H9 (cell line): ENCODE data around the gene WBP2. TPM values are rescaled to one million over a fixed set of nuclear protein-coding genes. Genes with fewer than 3 reads are reported as not detected.

ENCODE experiments used
- DNase-seq: peaks from one replicate; pipeline ENCODE4 v3.0.0-alpha.2; 2017
- H2AFZ ChIP-seq: one replicate; pipeline ENCODE4 v1.6.1; 2013; ENCODE audit warnings: mild to moderate bottlenecking, low read length, control low read depth, moderate library complexity
- H2AK5ac ChIP-seq: 2 replicates; pipeline ENCODE4 v1.6.1; 2013; ENCODE audit warnings: low read length, control low read depth, mixed read lengths; ENCODE audit not compliant: insufficient read length
- H2BK120ac ChIP-seq: one replicate; pipeline ENCODE4 v1.6.1; 2013; ENCODE audit warnings: low read depth, mild to moderate bottlenecking, low read length, control low read depth, inconsistent platforms; ENCODE audit not compliant: poor library complexity, severe bottlenecking
- H2BK12ac ChIP-seq: 2 replicates; pipeline ENCODE4 v1.6.1; 2013; ENCODE audit warnings: low read length, control low read depth, mixed read lengths, low read depth; ENCODE audit not compliant: insufficient read length
- H2BK15ac ChIP-seq: 2 replicates; pipeline ENCODE4 v1.6.1; 2013; ENCODE audit warnings: low read depth, low read length, control low read depth
- H2BK20ac ChIP-seq: one replicate; pipeline ENCODE4 v1.6.1; 2013; ENCODE audit warnings: low read depth, mild to moderate bottlenecking, low read length, control low read depth, inconsistent platforms; ENCODE audit not compliant: poor library complexity, severe bottlenecking
- H2BK5ac ChIP-seq: 2 replicates; pipeline ENCODE4 v1.6.1; 2013; ENCODE audit warnings: low read length, control low read depth, mixed read lengths; ENCODE audit not compliant: insufficient read length
- H3K14ac ChIP-seq: 2 replicates; pipeline ENCODE4 v1.6.1; 2013; ENCODE audit warnings: low read length, control low read depth; ENCODE audit not compliant: insufficient read depth
- H3K18ac ChIP-seq: 2 replicates; pipeline ENCODE4 v1.6.1; 2013; ENCODE audit warnings: low read depth, mild to moderate bottlenecking, mixed read lengths, low read length, control low read depth; ENCODE audit not compliant: insufficient read length
- H3K23ac ChIP-seq: 2 replicates; pipeline ENCODE4 v1.6.1; 2013; ENCODE audit warnings: low read length, control low read depth, mixed read lengths, low read depth; ENCODE audit not compliant: insufficient read length
- H3K23me2 ChIP-seq: 2 replicates; pipeline ENCODE4 v1.6.1; 2013; ENCODE audit warnings: low read depth, mild to moderate bottlenecking, mixed read lengths, low read length, control low read depth; ENCODE audit not compliant: insufficient read length, poor library complexity, severe bottlenecking
- H3K27ac ChIP-seq: 2 replicates; pipeline ENCODE4 v1.5.1; 2013; ENCODE audit warnings: low read length, control low read depth, mixed read lengths, low read depth; ENCODE audit not compliant: insufficient read length
- H3K27me3 ChIP-seq: 2 replicates; pipeline ENCODE4 v1.6.1; 2013; ENCODE audit warnings: low read length, control low read depth, inconsistent platforms; ENCODE audit not compliant: insufficient read depth
- H3K4ac ChIP-seq: 2 replicates; pipeline ENCODE4 v1.6.1; 2013; ENCODE audit warnings: low read depth, mild to moderate bottlenecking, control low read depth, inconsistent platforms, low read length, moderate library complexity
- H3K4me1 ChIP-seq: 2 replicates; pipeline ENCODE4 v1.6.1; 2013; ENCODE audit warnings: low read length, control low read depth, inconsistent platforms; ENCODE audit not compliant: insufficient read depth
- H3K4me2 ChIP-seq: 2 replicates; pipeline ENCODE4 v1.6.1; 2013; ENCODE audit warnings: low read length, control low read depth, mixed read lengths; ENCODE audit not compliant: insufficient read length, insufficient read depth
- H3K56ac ChIP-seq: 2 replicates; pipeline ENCODE4 v1.6.1; 2013; ENCODE audit warnings: low read depth, mild to moderate bottlenecking, mixed read lengths, low read length, control low read depth; ENCODE audit not compliant: insufficient read length
- H3K79me1 ChIP-seq: 2 replicates; pipeline ENCODE4 v1.6.1; 2013; ENCODE audit warnings: low read depth, mild to moderate bottlenecking, moderate library complexity, low read length, control low read depth, inconsistent platforms; ENCODE audit not compliant: insufficient read depth, poor library complexity, severe bottlenecking
- H3K79me2 ChIP-seq: 2 replicates; pipeline ENCODE4 v1.6.1; 2013; ENCODE audit warnings: low read length, control low read depth, inconsistent platforms; ENCODE audit not compliant: insufficient read depth
- H3K9ac ChIP-seq: 2 replicates; pipeline ENCODE4 v1.6.1; 2013; ENCODE audit warnings: low read length, control low read depth, mixed read lengths; ENCODE audit not compliant: insufficient read length; ENCODE audit errors: extremely low read depth
- H3K9me3 ChIP-seq: one replicate; pipeline ENCODE4 v1.6.1; 2013; ENCODE audit warnings: low read depth, low read length, inconsistent platforms; ENCODE audit not compliant: control insufficient read depth
- H3T11ph ChIP-seq: one replicate; pipeline ENCODE4 v1.6.1; 2013; ENCODE audit warnings: mild to moderate bottlenecking, low read length, control low read depth, inconsistent platforms
- H4K20me1 ChIP-seq: one replicate; pipeline ENCODE4 v1.6.1; 2013; ENCODE audit not compliant: control insufficient read depth, insufficient read length, insufficient read depth
- H4K5ac ChIP-seq: 2 replicates; pipeline ENCODE4 v1.6.1; 2013; ENCODE audit warnings: low read depth, mild to moderate bottlenecking, mixed read lengths, low read length, control low read depth; ENCODE audit not compliant: insufficient read length
- H4K8ac ChIP-seq: replicated peaks from 2 replicates; pipeline ENCODE4 v1.6.1; 2013; ENCODE audit warnings: low read length, control low read depth, mixed read lengths, low read depth; ENCODE audit not compliant: insufficient read length
- H4K91ac ChIP-seq: 2 replicates; pipeline ENCODE4 v1.6.1; 2013; ENCODE audit warnings: low read depth, mild to moderate bottlenecking, moderate library complexity, mixed read lengths, low read length, control low read depth; ENCODE audit not compliant: insufficient read length
- H3K27ac Mint-ChIP-seq, 3 experiments: 2 replicates in 2 of 3; 3 replicates in 1 of 3; pipeline ENCODE4 v1.8.0; 2020 to 2021; ENCODE audit warnings: mixed read lengths in 3 of 3, mild to moderate bottlenecking in 1 of 3, moderate library complexity in 1 of 3
- H3K27me3 Mint-ChIP-seq: 2 replicates; pipeline ENCODE4 v1.8.0; 2021; ENCODE audit warnings: low read depth, mild to moderate bottlenecking, moderate library complexity, mixed read lengths
- H3K36me3 Mint-ChIP-seq, 3 experiments: 2 replicates in 2 of 3; 3 replicates in 1 of 3; pipeline ENCODE4 v1.8.0; 2020 to 2021; ENCODE audit warnings: low read depth in 3 of 3, mixed read lengths in 3 of 3; ENCODE audit not compliant: insufficient read depth in 1 of 3
- H3K4me1 Mint-ChIP-seq, 2 experiments: 2 replicates each; pipeline ENCODE4 v1.8.0; 2020; ENCODE audit warnings: mixed read lengths in 2 of 2
- H3K4me3 Mint-ChIP-seq, 2 experiments: 2 replicates in 1 of 2; 3 replicates in 1 of 2; pipeline ENCODE4 v1.8.0; 2020 to 2021; ENCODE audit warnings: mild to moderate bottlenecking in 2 of 2, mixed read lengths in 2 of 2, moderate library complexity in 1 of 2
- H3K9me3 Mint-ChIP-seq, 2 experiments: 2 replicates in 1 of 2; 3 replicates in 1 of 2; pipeline ENCODE4 v1.8.0; 2020; ENCODE audit warnings: mild to moderate bottlenecking in 2 of 2, mixed read lengths in 2 of 2, moderate library complexity in 1 of 2
- CTCF ChIP-seq: fragments of 200-600 bp; sonication (generic); conservative IDR thresholded peaks from 3 replicates; pipeline ENCODE4 v1.8.0; 2021; ENCODE audit warnings: antibody characterized with exemption, mild to moderate bottlenecking
- WGBS: extraction: QIAGEN DNeasy Blood & Tissue Kit; methylation state at CpG from one replicate; pipeline ENCODE4 v1.1.7; 2013; ENCODE audit warnings: missing lambda C conversion rate, low lambda C conversion rate, mixed read lengths; ENCODE audit not compliant: insufficient read length; ENCODE audit errors: extremely low coverage; 5-methylcytosine and 5-hydroxymethylcytosine counted together
- total RNA-seq: library from RNA; stranded (reverse); gene quantifications from 2 replicates; pipeline ENCODE4 v1.2.1, GENCODE V29; 2021

The WBP2 gene
- total RNA-seq, 1 experiment from 2014 or later = 63.2 TPM

- Mint-ChIP-seq H3K27ac (peak overlapping the region in 2 of 3 experiments; percentile 71 to 93; a peak in 2 of 7 replicates), H3K4me1 (peaks cover 5 to 20% of the 10 kb centered on the region in 2 experiments; a peak in 3 of 4 replicates), H3K27me3 (no peaks in the 10 kb centered on the region), H3K4me3 (no peak overlapping the region), H3K9me3 (no peaks in the 10 kb centered on the region), H3K36me3 (peaks cover 24 to 58% (median 56%) of the 10 kb centered on the region in 3 experiments)
- Histone ChIP-seq H3K4me2 (no peak overlapping the region), H3K56ac (no peak overlapping the region), H4K20me1 (peaks cover 2% of the 10 kb centered on the region), H3K9ac (no peak overlapping the region), H2BK5ac (no peak overlapping the region), H2AK5ac (no peak overlapping the region), H4K91ac (no peak overlapping the region), H4K5ac (no peak overlapping the region), H2BK20ac (no peak overlapping the region), H3K79me1 (no peaks in the 10 kb centered on the region), H2BK15ac (no peak overlapping the region), H2BK120ac (no peak overlapping the region), H3K14ac (no peak overlapping the region), H3K27ac (no peak overlapping the region), H2BK12ac (no peak overlapping the region), H2AFZ (no peak overlapping the region), H3T11ph (no peak overlapping the region), H3K79me2 (no peaks in the 10 kb centered on the region), H3K18ac (no peak overlapping the region), H3K9me3 (no peaks in the 10 kb centered on the region), H3K23ac (no peak overlapping the region), H3K23me2 (no peaks in the 10 kb centered on the region), H3K4me1 (no peaks in the 10 kb centered on the region), H4K8ac (no peak overlapping the region), H3K4ac (no peak overlapping the region), H3K27me3 (no peaks in the 10 kb centered on the region)
- no peak for DNase-seq
- no peak for TF ChIP-seq CTCF
- no CpG with 5 or more reads among the region's 25 CpGs for WGBS
Observed at GRCh38 chr17:75847614-75848522, 7.3 kb downstream of the WBP2 start.
